ENCODE data around the gene CRYL1.

The CRYL1 gene

DNA sequence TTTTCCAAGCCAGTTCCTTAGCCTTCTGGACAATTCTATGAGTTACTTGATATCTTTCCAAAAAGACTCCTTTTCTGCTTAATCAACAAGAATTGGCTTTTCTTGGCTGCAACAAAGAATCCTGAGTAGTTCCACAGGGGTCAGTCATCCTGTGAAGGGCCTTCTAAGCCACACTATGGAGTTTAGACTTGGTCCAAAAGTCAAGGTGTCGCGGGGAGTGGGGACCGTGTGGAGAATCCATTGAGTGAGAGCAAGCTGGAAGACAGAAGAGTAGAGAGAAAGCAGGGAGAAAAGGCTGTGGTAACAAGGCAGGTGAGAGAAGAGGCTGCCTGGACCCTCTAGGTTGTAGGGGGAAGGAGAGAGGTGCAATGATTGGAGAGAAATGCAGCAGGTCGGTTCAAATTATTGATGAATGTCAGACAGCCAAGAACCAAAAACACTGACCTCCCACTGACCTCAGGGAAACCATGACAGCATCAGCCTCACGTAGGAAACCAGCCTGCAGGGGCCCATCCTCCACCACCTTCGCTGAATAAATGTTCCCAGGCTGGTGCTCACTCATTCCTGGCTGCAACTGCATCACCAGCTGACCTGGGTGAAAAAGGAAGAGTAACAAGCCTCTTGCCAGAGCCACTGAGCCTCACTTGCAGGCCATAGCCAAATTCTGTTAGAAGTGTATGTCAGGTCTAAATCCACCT, 34.2 kb upstream of the CRYL1 start:
- H3K9me3 ChIP-seq (ENCODE audit: control insufficient read depth, low read length), result no peaks in the 10 kb centered on the region
- no peak overlapping the region for H3K4me3 ChIP-seq (ENCODE audit: low read length)
- H3K4me1 ChIP-seq (ENCODE audit: control insufficient read depth, insufficient read depth, low read length), result peaks cover 15% of the 10 kb centered on the region
- H3K9ac ChIP-seq (ENCODE audit: low read length), result no peak overlapping the region
- H3K36me3 ChIP-seq (ENCODE audit: control insufficient read depth, insufficient read depth, low read length), result no peaks in the 10 kb centered on the region
- H3K27me3 ChIP-seq (ENCODE audit: control insufficient read depth, insufficient read depth, low read length), result no peaks in the 10 kb centered on the region

DNA sequence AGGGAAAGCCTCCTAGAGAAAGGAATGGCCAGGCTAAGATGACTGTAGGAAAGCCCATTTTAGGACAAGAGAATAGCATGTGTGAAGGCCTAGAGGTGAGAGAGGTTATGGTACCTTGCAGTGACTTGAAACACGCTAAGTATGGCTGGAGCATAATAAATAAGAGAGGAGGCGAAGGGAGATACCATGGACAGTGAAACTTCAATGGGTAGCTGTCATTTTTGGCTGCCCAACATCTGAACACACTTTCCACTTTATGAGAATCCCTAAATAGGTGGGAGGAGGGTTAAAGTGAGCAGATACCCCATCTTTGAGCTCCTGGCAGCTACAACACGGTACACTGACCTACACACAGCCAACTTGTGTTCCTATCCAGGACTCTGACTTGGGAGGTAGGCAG, 33.3 kb upstream of the CRYL1 start:
- Histone ChIP-seq H3K27me3 (ENCODE audit: control insufficient read depth, insufficient read depth, low read length) (no peaks in the 10 kb centered on the region), H3K36me3 (ENCODE audit: control insufficient read depth, insufficient read depth, low read length) (no peaks in the 10 kb centered on the region), H3K9ac (ENCODE audit: low read length) (no peak overlapping the region), H3K4me1 (ENCODE audit: control insufficient read depth, insufficient read depth, low read length) (peaks cover 15% of the 10 kb centered on the region), H3K4me3 (ENCODE audit: low read length) (no peak overlapping the region), H3K9me3 (ENCODE audit: control insufficient read depth, low read length) (no peaks in the 10 kb centered on the region)

DNA sequence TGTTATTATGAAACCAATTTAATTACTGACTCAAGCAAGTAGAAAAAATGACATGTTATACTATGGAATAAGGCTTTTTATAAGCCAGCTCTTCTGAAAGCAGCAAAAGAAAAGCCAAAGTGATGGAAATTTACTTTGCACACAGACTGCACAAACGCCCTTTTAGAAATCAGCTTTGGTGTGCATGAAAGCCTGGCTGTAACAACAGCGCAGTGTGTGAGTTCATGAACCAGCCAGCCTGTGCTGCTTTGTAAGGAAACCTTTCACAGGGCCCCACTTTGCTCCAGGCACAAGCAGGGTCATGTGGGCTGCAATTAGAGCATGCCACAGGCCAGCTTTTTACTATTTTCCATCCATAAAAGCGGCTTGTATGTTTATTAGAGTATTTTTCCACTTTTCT, 27.7 kb upstream of the CRYL1 start:
- H3K27me3 ChIP-seq (ENCODE audit: control insufficient read depth, insufficient read depth, low read length), result no peaks in the 10 kb centered on the region
- H3K4me1 ChIP-seq (ENCODE audit: control insufficient read depth, insufficient read depth, low read length), result no peaks in the 10 kb centered on the region
- no peaks in the 10 kb centered on the region for H3K9me3 ChIP-seq (ENCODE audit: control insufficient read depth, low read length)
- H3K36me3 ChIP-seq (ENCODE audit: control insufficient read depth, insufficient read depth, low read length), result no peaks in the 10 kb centered on the region
- H3K4me3 ChIP-seq (ENCODE audit: low read length), result no peak overlapping the region
- H3K9ac ChIP-seq (ENCODE audit: low read length), result no peak overlapping the region

DNA sequence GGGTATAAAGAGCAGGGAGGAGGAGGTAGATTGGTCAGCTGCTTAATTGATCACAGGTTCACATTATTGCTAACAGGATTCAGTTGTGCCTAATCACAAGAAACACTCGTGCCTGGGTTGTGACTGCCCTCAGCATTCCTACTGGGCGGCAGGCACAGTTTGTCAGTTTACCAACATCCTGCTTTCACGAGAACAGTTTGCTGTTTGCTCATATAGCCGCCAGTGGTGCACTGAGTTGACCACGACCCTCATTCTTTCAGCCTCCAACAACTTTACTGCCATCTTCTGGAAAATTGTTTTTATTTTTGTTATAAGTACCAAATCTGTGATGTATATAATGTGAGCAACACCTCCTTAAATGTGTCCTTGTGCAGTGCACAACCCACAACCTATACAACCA, 25.1 kb upstream of the CRYL1 start:
- H3K9ac ChIP-seq (ENCODE audit: low read length), result no peak overlapping the region
- H3K4me1 ChIP-seq (ENCODE audit: control insufficient read depth, insufficient read depth, low read length), result peaks cover 15% of the 10 kb centered on the region
- H3K4me3 ChIP-seq (ENCODE audit: low read length), result no peak overlapping the region
- no peaks in the 10 kb centered on the region for H3K36me3 ChIP-seq (ENCODE audit: control insufficient read depth, insufficient read depth, low read length)
- no peaks in the 10 kb centered on the region for H3K9me3 ChIP-seq (ENCODE audit: control insufficient read depth, low read length)
- H3K27me3 ChIP-seq (ENCODE audit: control insufficient read depth, insufficient read depth, low read length), result no peaks in the 10 kb centered on the region

DNA sequence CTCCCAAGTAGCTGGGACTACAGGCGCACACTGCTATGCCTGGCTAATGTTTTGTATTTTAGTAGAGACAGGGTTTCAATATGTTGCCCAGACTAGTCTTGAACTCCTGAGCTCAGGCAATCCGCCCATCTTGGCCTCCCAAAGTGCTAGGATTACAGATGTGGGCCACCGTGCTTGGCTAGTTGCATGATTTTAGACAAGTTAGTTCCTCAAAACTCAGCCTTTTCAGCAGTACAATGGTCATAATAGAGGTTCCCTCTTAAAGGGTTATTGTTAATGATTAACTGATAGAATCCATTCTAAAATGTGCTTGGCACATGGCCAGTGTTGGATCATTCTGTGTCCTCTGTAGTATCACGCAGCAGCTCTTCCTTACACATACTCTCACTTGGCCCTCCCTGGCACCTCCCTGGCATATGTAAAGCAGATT, 21.8 kb upstream of the CRYL1 start:
- Histone ChIP-seq H3K4me1 (ENCODE audit: control insufficient read depth, insufficient read depth, low read length) (peaks cover 15% of the 10 kb centered on the region), H3K9ac (ENCODE audit: low read length) (no peak overlapping the region), H3K36me3 (ENCODE audit: control insufficient read depth, insufficient read depth, low read length) (no peaks in the 10 kb centered on the region), H3K27me3 (ENCODE audit: control insufficient read depth, insufficient read depth, low read length) (no peaks in the 10 kb centered on the region), H3K9me3 (ENCODE audit: control insufficient read depth, low read length) (no peaks in the 10 kb centered on the region), H3K4me3 (ENCODE audit: low read length) (no peak overlapping the region)

DNA sequence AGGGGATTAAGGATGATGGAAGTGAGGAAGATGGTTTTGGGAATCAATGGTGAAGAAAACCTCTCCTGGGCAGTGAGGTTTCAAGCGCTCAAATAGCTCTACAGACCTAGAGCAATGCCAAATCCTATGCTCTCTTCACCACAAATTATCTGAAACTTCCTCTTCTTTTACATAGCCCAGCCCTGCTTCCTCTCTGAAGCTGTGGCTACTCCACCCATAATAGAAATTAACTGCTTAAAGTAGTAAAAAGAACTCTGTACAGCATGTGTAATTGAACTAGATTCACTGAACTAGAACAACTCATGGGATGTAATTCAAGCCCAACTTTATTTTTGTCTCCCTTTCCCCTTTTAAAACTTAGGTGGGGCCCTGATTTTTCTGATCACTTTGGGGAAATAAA, 20.9 kb upstream of the CRYL1 start:
- no peak overlapping the region for H3K9ac ChIP-seq (ENCODE audit: low read length)
- no peaks in the 10 kb centered on the region for H3K9me3 ChIP-seq (ENCODE audit: control insufficient read depth, low read length)
- H3K36me3 ChIP-seq (ENCODE audit: control insufficient read depth, insufficient read depth, low read length), result no peaks in the 10 kb centered on the region
- peaks cover 15% of the 10 kb centered on the region for H3K4me1 ChIP-seq (ENCODE audit: control insufficient read depth, insufficient read depth, low read length)
- no peak overlapping the region for H3K4me3 ChIP-seq (ENCODE audit: low read length)
- no peaks in the 10 kb centered on the region for H3K27me3 ChIP-seq (ENCODE audit: control insufficient read depth, insufficient read depth, low read length)

DNA sequence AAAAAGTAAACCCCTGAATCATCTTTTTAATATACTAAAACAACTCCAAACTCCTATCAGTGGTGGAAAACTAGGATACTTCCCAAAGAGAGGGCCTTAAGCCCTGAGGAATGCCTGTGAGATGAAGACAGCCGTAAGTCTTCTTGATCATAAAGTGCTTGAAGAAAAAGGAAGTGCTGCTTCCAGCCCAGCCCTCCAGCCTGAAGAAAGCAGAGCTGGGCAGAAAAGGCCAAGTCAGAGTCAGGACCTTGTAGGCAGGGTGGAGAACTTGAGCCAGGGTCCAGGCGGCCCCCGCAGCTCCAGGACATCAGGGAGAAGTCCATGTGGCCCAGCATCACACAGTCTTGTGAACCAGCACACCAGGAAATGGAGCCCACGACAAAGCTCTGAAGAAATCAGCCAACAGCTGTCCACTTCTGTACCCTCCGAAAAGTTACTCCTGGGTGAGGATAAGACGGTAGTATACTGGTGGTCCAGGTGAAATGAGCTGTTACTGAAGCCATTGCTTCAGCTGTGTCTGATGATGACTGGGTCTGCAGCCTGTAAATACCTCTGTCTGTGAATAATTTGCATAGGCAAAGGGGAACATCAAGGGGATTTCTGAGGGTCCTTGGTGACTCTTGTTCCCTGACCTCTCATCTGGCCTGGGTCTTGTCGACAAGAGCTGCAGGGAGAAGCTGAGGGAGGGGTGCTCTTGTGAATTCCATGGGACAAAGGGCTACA, 18.7 kb upstream of the CRYL1 start:
- H3K4me3 ChIP-seq (ENCODE audit: low read length), result no peak overlapping the region
- H3K36me3 ChIP-seq (ENCODE audit: control insufficient read depth, insufficient read depth, low read length), result no peaks in the 10 kb centered on the region
- H3K4me1 ChIP-seq (ENCODE audit: control insufficient read depth, insufficient read depth, low read length), result peaks cover 15% of the 10 kb centered on the region
- H3K9me3 ChIP-seq (ENCODE audit: control insufficient read depth, low read length), result no peaks in the 10 kb centered on the region
- no peaks in the 10 kb centered on the region for H3K27me3 ChIP-seq (ENCODE audit: control insufficient read depth, insufficient read depth, low read length)
- no peak overlapping the region for H3K9ac ChIP-seq (ENCODE audit: low read length)

DNA sequence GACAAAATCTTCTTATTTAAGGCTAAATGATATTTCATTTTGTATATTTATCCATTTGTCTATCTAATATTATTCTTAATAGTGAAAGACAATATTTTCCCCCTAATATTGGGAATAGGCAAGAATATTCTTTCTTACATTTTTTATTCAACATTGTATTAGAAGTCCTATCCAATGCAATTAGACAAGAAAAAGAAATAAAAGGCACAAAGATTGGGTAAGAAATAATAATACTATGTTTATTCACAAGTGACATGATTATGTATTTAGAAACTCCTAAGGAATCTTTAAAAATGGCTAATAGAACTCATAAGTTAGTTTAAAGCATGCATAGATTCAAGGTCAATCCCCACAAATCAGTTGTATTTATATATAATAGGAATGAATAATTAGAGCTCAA, 11.3 kb upstream of the CRYL1 start:
- no peaks in the 10 kb centered on the region for H3K9me3 ChIP-seq (ENCODE audit: control insufficient read depth, low read length)
- no peaks in the 10 kb centered on the region for H3K27me3 ChIP-seq (ENCODE audit: control insufficient read depth, insufficient read depth, low read length)
- no peak overlapping the region for H3K9ac ChIP-seq (ENCODE audit: low read length)
- no peak overlapping the region for H3K4me3 ChIP-seq (ENCODE audit: low read length)
- H3K36me3 ChIP-seq (ENCODE audit: control insufficient read depth, insufficient read depth, low read length), result no peaks in the 10 kb centered on the region
- no peaks in the 10 kb centered on the region for H3K4me1 ChIP-seq (ENCODE audit: control insufficient read depth, insufficient read depth, low read length)

DNA sequence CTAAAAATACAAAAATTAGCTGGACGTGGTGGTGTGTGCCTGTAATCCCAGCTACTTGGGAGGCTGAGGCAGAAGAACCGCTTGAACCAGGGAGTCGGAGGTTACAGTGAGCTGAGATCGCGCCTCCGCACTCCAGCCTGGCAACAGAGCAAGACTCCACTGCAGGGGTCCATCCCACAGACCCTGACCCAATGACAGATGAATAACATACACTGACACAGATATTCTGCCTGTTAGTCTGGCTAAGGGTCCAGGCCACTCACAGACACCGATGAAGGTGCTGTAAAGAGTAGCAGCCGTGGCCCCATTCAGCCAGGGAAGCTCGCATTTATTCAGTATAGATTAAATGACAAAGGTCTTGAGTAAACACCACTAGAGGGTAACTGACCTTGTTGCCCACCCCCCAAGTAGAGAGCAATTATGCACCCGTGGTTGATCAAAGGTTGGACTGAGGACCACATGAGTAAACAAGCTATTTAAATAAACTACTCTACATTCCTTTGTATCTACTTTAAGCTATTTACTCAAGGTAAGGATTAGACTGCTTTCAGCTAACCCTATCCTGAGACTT, 8.5 kb upstream of the CRYL1 start:
- no peaks in the 10 kb centered on the region for H3K4me1 ChIP-seq (ENCODE audit: control insufficient read depth, insufficient read depth, low read length)
- no peaks in the 10 kb centered on the region for H3K36me3 ChIP-seq (ENCODE audit: control insufficient read depth, insufficient read depth, low read length)
- H3K9me3 ChIP-seq (ENCODE audit: control insufficient read depth, low read length), result no peaks in the 10 kb centered on the region
- H3K9ac ChIP-seq (ENCODE audit: low read length), result no peak overlapping the region
- no peak overlapping the region for H3K4me3 ChIP-seq (ENCODE audit: low read length)
- H3K27me3 ChIP-seq (ENCODE audit: control insufficient read depth, insufficient read depth, low read length), result no peaks in the 10 kb centered on the region

DNA sequence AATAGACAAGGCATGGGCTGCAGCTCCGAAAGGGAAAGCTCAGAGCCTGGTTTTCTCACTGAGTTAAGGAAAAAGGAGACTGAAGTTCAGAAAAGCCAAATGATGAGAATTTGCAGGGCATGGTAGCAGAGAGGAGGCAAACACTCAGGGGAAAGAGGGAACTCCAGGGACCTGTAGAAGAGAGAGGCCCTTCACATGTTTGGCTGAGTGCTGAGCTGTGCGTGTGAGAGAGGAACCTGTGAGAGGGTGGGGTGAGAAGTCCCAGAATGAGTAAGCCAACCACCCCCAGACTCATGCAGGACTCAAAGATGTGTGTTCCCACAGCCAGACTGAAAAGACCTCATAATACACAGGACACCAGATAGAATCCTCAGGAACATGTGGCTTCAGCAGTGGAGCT, 2.8 kb upstream of the CRYL1 start:
- no peaks in the 10 kb centered on the region for H3K9me3 ChIP-seq (ENCODE audit: control insufficient read depth, low read length)
- H3K4me3 ChIP-seq (ENCODE audit: low read length), result no peak overlapping the region
- no peaks in the 10 kb centered on the region for H3K27me3 ChIP-seq (ENCODE audit: control insufficient read depth, insufficient read depth, low read length)
- peaks cover 18% of the 10 kb centered on the region for H3K4me1 ChIP-seq (ENCODE audit: control insufficient read depth, insufficient read depth, low read length)
- H3K9ac ChIP-seq (ENCODE audit: low read length), result no peak overlapping the region
- no peaks in the 10 kb centered on the region for H3K36me3 ChIP-seq (ENCODE audit: control insufficient read depth, insufficient read depth, low read length)

DNA sequence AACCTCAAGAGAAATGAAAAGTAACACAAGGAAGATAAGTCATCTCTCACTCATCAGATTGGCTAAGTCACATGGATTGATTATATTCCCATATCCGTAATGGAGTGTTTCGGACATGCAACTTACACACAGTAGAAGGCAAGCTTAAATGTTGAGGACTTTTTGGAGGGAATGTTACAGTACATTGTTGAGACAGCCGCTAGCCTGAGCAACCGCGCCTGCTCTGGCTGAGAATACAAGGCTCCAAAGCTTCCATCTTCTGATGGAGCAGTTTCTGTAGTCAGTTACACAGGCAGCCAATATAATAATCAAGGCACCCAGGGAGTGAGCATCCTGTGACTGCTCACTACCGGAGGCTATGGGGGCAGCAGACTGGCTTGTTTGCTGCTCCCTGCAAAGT, 1.0 kb upstream of the CRYL1 start:
- Histone ChIP-seq H3K27me3 (ENCODE audit: control insufficient read depth, insufficient read depth, low read length) (no peaks in the 10 kb centered on the region), H3K9ac (ENCODE audit: low read length) (no peak overlapping the region), H3K4me3 (ENCODE audit: low read length) (peak overlapping the region; percentile 93)

DNA sequence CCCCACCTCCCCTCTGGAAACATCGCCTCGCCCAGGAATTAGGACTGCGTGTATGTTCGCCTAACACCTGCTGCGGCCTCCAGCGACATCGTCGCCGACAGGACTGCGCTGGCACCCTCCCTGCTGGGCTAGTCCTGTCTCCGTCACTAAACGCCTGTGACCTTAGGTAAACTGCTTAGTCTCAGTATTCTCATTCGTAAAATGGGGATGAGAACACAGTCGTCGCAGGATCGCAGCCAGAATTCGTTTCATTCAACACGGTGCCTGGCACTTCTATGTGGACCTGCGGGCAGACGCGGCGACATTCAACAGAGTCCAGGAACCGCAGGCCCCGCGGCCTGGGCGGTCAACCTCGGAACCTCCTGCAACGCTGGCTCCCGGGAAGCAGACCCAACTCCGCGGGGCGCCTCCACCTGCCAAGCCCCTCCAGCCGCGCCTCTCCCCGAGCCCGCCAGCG, 485 bp downstream of the CRYL1 start:
- peak overlapping the region; percentile 93 for H3K4me3 ChIP-seq (ENCODE audit: low read length)

More for the DNA sequence above, 1.0 kb upstream of the CRYL1 start:
- Histone ChIP-seq H3K36me3 (ENCODE audit: control insufficient read depth, insufficient read depth, low read length) (no peaks in the 10 kb centered on the region), H3K4me1 (ENCODE audit: control insufficient read depth, insufficient read depth, low read length) (peaks cover 18% of the 10 kb centered on the region), H3K9me3 (ENCODE audit: control insufficient read depth, low read length) (no peaks in the 10 kb centered on the region)

More for the DNA sequence above, 485 bp downstream of the CRYL1 start:
- no peaks in the 10 kb centered on the region for H3K9me3 ChIP-seq (ENCODE audit: control insufficient read depth, low read length)
- H3K9ac ChIP-seq (ENCODE audit: low read length), result peak overlapping the region; percentile 68
- no peaks in the 10 kb centered on the region for H3K27me3 ChIP-seq (ENCODE audit: control insufficient read depth, insufficient read depth, low read length)
- H3K4me1 ChIP-seq (ENCODE audit: control insufficient read depth, insufficient read depth, low read length), result peaks cover 20% of the 10 kb centered on the region
- H3K36me3 ChIP-seq (ENCODE audit: control insufficient read depth, insufficient read depth, low read length), result no peaks in the 10 kb centered on the region
